Measurements from ENCODE around the gene IGLL1. TPM values are rescaled to one million over a fixed set of nuclear protein-coding genes. Genes with fewer than 3 reads are reported as not detected.
"Not testable (repeated sequence)": the region's sequence is repeated elsewhere in the genome, so short reads cannot be mapped to it uniquely, and the experiment has no call there.

IGLL1 gene
- total RNA-seq, 1 donor: 203 TPM

DNA sequence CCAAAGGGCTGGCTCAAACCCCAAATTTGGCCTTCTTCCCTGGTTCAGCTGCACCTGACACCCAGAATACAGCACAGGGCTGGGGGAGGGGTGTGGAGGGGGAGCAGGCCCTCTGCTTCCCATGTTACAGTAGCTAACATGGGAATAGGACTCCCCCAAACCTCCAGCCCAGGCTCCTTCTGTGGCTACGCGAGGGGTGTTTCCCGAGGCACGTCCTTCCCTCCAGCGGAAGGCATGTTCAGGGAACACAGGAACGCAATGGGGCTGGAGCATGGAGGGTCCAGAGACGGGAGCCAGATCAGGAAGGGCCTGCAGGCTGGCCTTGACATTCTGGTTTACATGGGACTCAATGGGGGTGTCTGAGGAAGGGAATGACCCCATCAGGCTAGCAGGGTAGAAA is 11.8 kb upstream of the IGLL1 start:
- no peak for DNase-seq (ENCODE audit: low read depth in 2 of 3, low spot score in 2 of 3)

DNA sequence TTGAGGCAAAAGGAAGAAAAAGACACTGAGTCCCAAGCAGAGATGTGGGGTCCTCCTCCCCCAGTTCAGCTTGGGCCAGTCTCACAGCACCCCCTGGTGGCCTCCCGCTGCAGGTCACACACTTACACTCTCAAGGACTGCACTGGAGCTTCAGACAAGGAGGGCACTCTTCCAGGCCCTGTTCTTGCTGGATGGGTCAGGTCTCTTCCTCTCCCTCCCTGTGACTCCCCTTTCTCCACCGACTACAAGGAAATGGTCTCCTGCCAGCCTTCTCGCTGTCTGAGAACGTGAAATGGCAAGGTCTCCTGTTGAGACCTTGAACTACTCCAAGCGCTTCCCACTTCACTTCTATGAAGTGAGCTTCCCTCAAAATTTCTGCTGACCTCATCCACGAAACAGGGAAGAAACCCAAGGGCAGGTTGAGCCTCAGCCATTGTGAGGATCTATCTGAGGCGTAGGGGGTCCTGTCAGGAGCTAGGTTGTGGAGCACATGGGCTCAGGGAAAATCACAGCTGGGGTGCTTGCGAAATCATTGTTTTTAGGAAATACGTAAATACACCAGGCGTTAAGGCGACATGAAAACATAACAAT is 11.2 kb upstream of the IGLL1 start:
- peak; percentile 4 to 76 (median 70) for DNase-seq (ENCODE audit: low read depth in 2 of 3, low spot score in 2 of 3)

DNA sequence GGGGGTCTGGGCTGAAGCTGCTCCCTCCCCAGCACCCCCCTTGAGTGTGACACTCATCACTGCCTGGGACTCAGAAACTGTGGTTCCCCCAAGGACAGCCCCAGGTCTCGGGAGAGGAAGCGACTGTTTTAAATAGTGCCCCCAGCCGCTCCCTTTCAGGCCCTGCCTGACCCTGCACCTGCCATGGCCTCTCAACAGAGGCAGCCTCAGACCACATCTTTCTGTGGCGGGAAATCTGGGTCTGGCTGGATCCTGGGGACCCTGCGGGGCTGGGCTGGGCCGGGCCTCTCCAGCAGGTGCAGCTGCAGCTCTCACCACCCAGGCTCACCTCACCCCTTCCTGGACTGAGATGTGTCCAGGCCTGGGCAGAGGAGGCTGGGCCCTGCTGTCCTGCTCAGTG is 3.7 kb upstream of the IGLL1 start:
- DNase-seq (ENCODE audit: low read depth in 2 of 3, low spot score in 2 of 3): peak in 1 of 3 donors; percentile 71

DNA sequence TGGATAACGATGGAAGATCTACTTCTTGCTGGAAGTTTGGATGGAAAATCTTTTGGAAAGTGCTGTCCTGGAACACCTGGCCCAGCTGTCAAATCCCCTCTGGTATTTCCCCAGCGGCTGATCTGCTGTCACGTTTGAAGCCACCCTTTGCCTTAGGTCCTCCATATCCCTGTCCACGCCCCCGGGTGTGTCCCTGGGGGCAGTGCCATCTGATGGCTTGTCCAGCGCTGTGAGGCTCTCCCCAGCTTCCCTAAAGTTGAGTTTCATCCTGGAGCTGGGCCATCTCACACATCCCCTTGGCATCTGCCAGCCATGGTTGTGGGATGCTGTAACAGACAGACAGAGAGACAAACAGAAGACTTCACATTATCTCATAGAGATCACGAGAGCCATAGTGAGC is 3.1 kb upstream of the IGLL1 start:
- DNase-seq (ENCODE audit: low read depth in 2 of 3, low spot score in 2 of 3): no peak

DNA sequence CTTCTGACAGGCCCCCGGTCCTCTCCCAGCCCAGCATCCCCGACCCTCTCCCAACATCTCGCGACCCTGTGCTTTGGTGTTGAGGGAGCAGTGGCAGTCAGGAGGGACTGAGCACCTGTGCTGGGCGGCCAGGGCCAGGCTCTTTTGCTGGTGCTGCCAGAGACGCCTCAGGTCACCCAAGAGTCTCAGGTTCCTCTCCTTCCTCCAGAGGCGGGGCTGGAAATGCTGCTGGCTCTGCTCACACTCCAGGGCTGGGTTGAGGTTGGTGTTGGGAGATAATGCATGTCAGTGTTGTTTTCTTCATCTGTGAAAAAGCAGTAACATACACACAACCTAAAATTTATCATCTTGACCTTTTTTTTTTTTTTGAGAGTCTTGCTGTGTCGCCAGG is 1.2 kb upstream of the IGLL1 start:
- peak in 1 of 3 donors; percentile 32 for DNase-seq (ENCODE audit: low read depth in 2 of 3, low spot score in 2 of 3)

DNA sequence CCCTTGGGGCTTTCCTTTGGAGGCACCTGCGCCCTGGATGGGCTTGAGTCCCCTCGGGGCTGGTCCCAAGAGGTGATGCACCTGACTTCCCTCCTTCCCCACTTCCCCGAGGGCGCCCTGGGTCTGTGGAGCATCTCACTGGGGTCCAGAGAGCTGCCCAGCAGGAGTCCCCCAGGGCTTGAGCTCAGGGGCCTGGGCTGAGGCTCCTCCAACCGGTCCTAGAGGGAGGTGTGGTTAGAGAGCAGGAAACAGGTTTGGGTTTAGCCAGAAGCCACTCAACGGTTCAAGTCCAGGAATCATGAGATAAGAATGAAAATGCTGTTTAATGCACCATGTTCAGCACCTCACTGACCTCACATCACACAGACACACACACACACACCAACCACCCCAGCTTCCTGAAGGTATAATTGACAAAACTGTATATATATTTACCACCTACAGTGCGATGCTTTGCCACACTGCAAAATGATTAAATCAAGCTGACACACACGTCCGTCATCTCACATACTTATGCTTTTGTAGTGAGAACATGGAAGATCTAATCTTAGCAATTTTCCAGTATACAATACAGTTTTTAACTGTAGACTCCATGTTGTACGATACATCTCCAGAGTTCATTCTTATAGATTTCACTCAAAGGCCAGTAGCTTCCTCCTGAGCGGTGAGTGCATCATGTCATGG is 628 bp upstream of the IGLL1 start:
- peak in 2 of 3 donors; percentile 74 to 93 for DNase-seq (ENCODE audit: low read depth in 2 of 3, low spot score in 2 of 3)

DNA sequence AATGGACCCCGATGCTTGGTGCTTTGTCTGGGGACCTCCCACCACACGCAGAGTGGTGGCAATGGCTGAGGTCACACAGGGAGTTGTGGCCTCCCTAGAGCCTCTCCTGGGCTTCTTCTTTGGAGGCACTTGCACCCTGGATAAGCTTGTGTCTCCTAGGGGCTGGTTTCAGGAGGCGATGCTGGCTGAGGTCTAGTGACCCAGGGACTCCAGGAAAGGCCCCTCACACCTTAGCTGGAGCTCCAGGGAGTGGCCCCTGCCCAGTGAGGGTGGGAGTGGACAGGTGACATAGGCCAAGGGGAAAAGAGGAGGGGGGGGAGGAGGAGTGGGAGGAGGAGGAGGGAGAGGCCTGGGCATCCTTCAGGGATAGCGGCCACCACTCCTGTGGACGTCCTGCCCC is 810 bp downstream of the IGLL1 start:
- no peak for DNase-seq (ENCODE audit: low read depth in 2 of 3, low spot score in 2 of 3)

DNA sequence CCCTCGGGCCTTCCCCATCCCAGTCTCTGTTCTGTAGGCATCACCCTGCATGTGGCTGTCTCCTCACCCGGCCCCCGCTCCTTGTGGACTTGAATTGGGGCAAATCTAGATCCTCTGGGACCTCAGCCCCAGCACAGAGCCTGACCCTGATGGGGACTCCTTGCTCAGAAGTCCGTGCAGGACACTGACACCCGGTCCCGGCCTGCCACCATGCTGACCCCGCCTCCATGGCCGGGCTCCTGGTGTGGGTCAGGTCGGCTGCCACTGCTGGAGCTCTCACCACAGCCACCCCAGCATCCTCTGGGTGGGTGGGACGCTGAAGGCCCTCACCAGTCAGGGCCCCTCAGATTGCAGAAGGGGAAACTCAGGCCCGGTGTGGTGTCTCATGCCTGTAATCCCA is 1.8 kb downstream of the IGLL1 start:
- DNase-seq (ENCODE audit: low read depth in 2 of 3, low spot score in 2 of 3): no peak

DNA sequence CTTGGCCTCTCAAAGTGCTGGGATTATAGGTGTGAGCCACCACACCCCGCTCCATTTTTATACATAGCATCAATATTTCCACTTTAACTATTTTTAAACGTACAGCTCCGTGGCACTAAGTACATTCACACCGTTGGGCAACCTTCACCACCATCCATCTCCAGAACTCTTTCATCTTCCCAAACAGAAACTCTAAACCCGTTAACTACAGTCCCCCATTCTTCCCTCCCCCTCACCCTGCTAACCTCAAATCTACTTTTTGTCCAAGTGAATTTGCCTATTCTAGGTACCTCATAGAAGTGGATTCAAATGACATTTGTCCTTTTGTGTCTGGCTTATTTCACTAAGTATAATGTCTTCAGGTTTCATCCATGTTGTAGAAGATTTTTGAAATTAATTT is 3.4 kb downstream of the IGLL1 start:
- no peak for DNase-seq (ENCODE audit: low read depth in 2 of 3, low spot score in 2 of 3)

DNA sequence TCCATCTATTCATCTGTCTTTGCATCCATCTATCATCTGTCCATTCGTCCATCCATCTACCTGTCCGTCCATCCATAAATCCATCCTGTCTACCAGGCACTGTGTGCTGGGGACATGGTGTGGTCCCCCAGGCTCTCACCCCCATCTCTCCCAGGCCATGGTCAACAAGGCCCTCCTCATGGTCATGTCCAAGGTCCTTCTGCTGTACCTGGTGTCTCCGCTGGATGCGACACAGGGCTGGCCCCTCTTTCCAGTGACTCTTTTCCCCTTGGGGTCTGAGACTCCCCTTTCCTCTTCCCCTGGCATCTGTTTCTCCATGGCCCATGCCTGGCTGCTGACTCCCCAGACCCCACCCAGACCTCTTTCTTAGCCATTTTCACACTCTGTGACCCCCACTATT is 4.5 kb downstream of the IGLL1 start:
- DNase-seq (ENCODE audit: low read depth in 2 of 3, low spot score in 2 of 3): no peak

DNA sequence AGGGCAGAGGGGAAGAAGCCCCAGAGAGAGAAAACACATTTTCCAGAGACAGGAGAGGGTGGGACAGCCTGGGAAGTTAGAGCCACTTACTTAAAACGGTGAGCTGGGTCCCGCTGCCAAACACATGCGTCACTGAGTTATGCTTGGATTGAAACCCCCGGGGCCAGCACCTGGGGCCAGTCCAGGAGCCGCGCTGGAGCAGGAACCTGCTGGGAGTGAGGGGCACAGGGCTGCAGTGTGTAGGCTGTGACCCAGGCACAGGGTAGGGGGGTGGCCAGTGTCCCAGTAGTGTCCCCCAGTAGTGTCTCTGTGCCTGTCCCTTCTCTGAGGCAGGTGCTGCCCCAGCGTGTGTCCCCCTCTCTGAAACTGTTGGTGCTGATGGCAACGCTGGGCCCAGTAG is 5.2 kb downstream of the IGLL1 start:
- no peak for DNase-seq (ENCODE audit: low read depth in 2 of 3, low spot score in 2 of 3)

DNA sequence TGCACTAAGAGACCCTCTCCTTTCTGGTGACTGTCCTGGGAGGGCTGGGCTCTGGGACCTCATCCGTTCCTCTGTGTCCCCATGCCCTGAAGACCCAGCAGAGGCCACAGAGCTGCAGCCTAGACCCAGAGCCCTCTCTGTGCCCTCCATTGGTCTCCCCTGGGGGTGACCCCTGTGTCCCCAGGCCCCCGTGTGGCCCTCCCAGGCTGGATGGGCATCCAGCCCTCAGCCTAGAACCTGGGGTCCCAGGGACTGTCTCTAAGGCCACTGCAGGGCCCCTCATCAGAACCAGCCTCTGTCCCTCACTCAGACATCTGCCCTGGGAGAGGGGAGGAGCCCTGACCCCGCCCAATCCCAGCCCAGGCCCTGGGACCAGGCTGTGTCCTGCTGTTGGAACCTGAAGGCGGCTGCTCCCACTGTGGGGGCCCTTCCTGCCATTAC is 5.7 kb downstream of the IGLL1 start:
- DNase-seq (ENCODE audit: low read depth in 2 of 3, low spot score in 2 of 3): no peak

DNA sequence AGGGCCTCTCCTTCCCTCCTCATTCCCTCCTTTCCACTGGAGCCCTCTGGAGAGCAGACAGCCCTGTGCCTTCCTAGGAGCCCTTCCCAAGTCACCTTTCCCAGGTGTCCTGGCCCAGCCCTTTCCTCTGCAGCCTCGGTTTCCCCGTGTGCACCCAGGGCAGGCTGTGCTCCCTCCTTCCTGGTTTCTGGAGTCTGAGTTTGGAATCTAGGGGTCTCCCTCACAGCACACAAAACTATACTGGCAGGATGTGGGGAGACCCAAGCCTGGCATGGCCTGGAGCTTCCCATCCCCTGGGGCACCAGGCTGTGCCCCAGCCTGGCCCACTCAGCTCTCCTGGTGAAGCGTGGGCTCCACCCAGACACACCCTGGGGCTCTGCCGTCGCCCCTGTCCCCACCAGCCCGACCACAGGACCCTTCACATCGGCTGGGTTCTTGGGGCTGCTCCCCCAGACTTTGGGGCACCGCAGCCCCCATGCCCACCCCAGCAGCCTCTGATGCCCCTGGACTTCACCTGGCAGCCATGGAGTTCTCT is 6.3 kb downstream of the IGLL1 start:
- not testable (repeated sequence) for DNase-seq (ENCODE audit: low read depth in 2 of 3, low spot score in 2 of 3)

DNA sequence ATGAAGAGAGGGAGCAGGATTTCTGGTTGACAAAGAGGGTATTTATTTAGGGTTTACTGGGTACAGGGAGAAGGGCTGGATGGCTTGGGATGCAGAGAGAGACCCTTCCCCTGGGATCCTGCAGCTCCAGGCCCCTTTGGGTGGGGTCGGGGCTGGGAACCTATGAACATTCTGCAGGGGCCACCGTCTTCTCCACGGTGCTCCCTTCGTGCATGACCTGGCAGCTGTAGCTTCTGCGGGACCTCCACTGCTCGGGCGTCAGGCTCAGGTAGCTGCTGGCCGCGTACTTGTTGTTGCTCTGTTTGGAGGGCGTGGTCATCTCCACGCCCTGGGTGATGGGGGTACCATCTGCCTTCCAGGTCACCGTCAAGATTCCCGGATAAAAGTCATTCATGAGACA is 7.0 kb downstream of the IGLL1 start:
- not testable (repeated sequence) for DNase-seq (ENCODE audit: low read depth in 2 of 3, low spot score in 2 of 3)

DNA sequence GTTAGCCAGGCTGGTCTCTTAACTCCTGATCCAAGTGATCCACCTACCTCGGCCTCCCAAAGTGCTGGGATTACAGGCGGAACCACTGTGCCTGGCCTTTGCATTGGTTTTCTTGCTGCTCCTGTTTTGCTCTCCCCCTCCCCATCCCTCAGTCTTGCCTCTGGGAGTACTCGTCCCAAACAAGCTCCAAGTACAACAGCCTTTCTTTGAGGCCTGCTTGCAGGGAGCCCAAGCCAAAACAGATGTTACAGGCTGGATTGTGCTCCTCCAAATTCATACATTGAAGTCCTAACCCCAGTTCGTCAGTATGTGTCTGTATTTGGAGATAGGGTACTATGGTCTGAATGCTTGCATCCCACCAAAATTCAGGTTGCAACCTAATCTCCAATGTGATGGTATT is 8.6 kb downstream of the IGLL1 start:
- DNase-seq (ENCODE audit: low read depth in 2 of 3, low spot score in 2 of 3): no peak

DNA sequence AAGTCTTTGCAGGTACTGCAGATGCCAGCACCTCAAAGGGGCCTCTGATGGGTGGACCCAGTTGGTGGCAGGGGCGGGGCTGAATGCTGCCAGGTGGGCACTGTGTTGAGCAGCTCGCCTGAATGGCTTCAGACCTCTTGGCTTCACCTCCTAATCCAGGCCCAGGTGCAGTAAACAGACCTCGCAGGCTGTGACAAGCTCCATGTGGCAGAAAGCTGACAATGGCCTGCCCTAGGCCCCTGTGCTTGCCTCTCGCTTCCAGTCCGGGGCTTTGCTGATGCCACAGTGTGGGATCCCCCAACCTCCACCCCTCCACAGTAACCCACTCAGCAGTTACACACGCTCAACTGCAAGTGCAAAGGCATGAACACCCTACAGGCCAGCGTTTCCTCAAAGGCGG is 9.4 kb downstream of the IGLL1 start:
- no peak for DNase-seq (ENCODE audit: low read depth in 2 of 3, low spot score in 2 of 3)

DNA sequence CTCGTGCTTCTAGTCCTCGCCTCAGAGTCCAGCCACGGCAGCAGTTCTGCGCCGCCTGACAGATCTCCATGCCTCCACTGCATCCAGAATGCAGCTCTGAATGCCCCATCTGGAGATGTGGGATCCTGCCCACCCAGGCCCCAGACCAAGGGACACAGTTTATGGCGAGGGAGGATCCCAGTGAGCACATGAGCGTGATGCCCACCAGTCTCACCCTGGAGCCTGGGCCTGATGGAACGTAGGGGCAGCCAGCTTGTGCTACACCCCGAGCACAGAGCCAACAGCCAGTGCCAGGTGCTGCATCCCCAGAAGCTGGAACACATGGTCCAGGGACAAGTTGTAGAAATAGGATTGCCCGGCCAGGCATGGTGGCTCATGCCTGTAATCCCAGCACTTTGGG is 10.4 kb downstream of the IGLL1 start:
- DNase-seq (ENCODE audit: low read depth in 2 of 3, low spot score in 2 of 3): no peak

DNA sequence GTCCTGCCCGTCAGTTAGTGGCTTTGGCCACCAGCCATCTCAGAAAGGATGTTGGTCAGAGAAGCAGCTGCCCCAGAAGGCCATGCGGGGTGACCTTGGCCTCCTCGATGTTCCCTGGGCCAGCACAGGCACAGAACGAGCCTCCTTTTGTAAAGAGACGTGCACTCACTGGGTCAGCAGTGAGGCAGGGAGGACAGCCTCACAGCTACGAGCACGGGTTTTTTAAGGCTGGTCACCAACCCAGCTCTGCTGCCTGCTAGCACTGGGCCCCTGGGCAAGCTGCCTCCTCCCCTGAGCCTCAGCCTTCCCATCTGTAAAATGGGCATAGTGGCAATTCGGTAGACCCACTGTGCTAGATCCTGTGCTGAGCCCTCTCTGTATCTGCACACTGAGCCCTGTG is 10.8 kb downstream of the IGLL1 start:
- no peak for DNase-seq (ENCODE audit: low read depth in 2 of 3, low spot score in 2 of 3)

DNA sequence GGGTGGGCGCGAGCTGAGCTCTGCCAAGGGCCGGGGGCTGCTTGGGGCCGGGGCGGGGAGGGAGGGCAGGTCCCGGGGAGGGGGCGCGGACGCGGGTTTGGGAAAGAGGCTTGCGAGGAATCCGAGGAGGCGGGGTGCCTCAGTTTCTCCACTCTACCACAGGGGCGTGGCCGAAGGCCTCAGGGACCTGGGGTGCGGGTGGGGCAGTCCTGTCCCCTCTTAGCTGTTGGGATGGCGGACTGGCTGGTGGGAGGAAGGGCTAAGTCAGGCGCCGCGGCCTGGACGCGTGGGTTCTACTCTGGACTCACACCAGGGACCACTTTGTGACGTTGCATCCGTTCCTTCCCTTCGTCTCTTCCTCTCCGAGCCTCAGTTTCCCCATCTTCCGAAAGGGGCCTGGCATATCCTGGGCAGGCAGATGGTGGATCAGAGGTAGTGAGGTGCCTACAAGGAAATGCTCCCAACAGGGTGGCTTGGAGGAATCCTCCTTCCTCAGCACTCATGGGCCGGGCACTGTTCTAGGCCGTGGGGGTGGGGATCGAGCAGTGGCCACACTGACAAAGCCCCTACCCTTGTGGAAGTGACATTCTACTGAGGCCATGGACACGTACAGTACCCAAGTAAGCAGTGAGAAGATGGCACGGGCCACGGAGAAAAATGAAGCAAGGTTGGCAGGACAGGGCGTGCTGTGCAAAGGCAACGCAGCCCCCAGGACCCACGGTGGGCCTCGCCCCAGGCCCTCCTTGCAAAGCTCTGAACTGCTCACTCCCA is 13.2 kb downstream of the IGLL1 start:
- DNase-seq (ENCODE audit: low read depth in 2 of 3, low spot score in 2 of 3): no peak

DNA sequence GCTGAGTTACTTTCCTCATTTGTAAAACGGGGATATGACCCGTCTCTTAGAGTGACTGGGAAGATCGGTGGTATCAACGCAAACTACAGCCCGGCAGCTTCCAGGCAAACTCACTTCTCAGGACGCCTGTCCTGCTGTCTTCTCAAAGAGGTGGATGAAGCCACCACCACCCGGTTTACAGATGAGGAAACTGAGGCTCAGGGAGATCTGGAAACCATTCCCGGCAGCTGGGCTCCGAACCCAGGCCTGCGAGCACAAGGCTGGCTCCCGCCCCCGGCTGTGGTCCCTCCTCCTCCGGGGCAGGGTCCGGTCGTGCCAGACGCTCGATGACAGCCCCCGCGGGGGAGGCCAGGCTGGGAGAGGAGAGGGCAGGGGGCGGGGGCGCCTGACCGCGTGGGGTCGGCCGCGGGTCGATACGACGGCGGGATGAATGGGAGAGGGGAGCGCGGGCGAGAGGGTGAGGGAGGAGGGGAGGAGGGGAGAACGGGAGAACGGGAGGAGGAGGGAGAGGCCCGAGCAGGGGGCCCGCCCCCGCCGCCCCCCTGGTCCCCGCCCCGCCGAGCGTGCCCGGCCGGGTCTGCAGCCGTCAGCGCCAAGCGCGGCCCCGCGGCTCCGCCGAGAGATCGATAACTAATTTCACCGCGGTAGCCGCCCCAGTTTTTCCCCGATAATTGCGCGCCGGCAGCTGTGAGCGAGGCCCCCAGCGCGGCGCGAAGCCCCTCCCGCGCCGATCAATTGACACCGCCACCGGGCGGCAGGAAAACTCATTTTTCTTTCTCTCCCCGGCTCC is 14.0 kb downstream of the IGLL1 start:
- peak in 1 of 3 donors; percentile 43 for DNase-seq (ENCODE audit: low read depth in 2 of 3, low spot score in 2 of 3)

Measured in hematopoietic multipotent progenitor cell (in vitro differentiated cells).